Esophagus muscularis mucosa (tissue), 3 donors: ENCODE results near the gene ZNF770.

Source experiments
- POLR2A ChIP-seq: fragments of 450-650 bp; IDR thresholded peaks from one replicate; pipeline ENCODE4 v1.6.1; 2017; ENCODE audit warnings: antibody characterized with exemption, moderate library complexity, mild to moderate bottlenecking, low read depth
- POLR2AphosphoS5 ChIP-seq, 2 donors: sonication (generic); formaldehyde crosslinking; IDR thresholded peaks; one replicate each; pipeline ENCODE4 v1.6.1; 2017; ENCODE audit warnings: antibody characterized with exemption in 2 of 2
- TF ChIP-seq, protein P1 (sequence below), 3 experiments: fragments of 200-600 bp in 2 of 3; fragments of 450-650 bp in 1 of 3; sonication (generic) in 2 of 3; IDR thresholded peaks; one replicate each; pipeline ENCODE4 v1.5.1; 2017 to 2019; ENCODE audit warnings: antibody characterized with exemption in 3 of 3, mild to moderate bottlenecking in 2 of 3, moderate library complexity in 1 of 3

DNA sequence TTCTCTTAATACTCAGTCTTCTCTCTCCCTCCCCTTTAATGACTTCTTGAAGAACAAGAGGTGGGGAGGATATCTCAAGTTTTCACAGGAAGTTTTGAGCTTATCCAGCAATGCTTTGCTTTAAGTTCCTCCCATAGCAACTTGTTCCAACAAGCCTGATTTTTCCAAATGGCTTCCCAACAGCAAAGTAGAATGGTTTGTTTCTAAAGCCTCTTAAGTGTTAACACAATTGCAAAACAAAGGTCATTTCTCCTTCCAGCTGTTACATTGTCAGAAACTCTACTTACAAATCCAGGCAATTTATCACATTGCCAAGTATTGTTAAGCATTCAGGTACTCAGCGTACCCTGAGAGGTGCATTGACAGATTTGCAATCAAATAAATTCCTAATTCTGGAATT, 6.8 kb upstream of the ZNF770 start:
- TF ChIP-seq, protein P1, sequence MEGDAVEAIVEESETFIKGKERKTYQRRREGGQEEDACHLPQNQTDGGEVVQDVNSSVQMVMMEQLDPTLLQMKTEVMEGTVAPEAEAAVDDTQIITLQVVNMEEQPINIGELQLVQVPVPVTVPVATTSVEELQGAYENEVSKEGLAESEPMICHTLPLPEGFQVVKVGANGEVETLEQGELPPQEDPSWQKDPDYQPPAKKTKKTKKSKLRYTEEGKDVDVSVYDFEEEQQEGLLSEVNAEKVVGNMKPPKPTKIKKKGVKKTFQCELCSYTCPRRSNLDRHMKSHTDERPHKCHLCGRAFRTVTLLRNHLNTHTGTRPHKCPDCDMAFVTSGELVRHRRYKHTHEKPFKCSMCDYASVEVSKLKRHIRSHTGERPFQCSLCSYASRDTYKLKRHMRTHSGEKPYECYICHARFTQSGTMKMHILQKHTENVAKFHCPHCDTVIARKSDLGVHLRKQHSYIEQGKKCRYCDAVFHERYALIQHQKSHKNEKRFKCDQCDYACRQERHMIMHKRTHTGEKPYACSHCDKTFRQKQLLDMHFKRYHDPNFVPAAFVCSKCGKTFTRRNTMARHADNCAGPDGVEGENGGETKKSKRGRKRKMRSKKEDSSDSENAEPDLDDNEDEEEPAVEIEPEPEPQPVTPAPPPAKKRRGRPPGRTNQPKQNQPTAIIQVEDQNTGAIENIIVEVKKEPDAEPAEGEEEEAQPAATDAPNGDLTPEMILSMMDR (IDR thresholded peaks at IDR 0.05), result no peak
- no peak for TF ChIP-seq POLR2AphosphoS5 (IDR thresholded peaks at IDR 0.05)
- no peak for TF ChIP-seq POLR2A
